PFSK-1 (cell line): Measurements from ENCODE around the gene CDX1.

Experiments
- FOXP2 ChIP-seq: optimal IDR thresholded peaks from 2 replicates; pipeline ENCODE3; 2011; ENCODE audit warnings: borderline replicate concordance, control low read depth, inconsistent platforms; ENCODE audit not compliant: insufficient read depth; ENCODE audit errors: extremely low read length, extremely low read depth
- REST ChIP-seq, 2 experiments: IDR thresholded peaks; 2 replicates each; pipeline versions ENCODE4 v1.6.1 to v1.8.0; 2011 to 2012; ENCODE audit warnings: low read depth in 2 of 2, low read length in 2 of 2, control low read depth in 1 of 2, inconsistent platforms in 1 of 2, mild to moderate bottlenecking in 1 of 2, moderate library complexity in 1 of 2; ENCODE audit not compliant: insufficient read depth in 1 of 2

- TF ChIP-seq REST (IDR thresholded peaks at IDR 0.05; ENCODE audit: insufficient read depth in 1 of 2, low read depth in 2 of 2, low read length in 2 of 2) (no peak), FOXP2 (no peak)
Measured at GRCh38 chr5:150219142-150219541, 52.6 kb downstream of the CDX1 start.
